Lung (tissue), 12 donors: ENCODE measurements around the gene TNFRSF8. TPM values are rescaled to one million over a fixed set of nuclear protein-coding genes. Genes with fewer than 3 reads are reported as not detected.

ENCODE experiments used
- ATAC-seq: fragments of 200-7000 bp; cut with Tn5 transposase; one replicate; pipeline ENCODE4 v1.9.1; 2020; ENCODE audit warnings: moderate number of reproducible peaks; ENCODE audit not compliant: insufficient read depth, low FRiP score
- DNase-seq, 3 donors: peaks; one replicate each; pipeline ENCODE4 v3.0.0-alpha.2; 2013 to 2017
- H3K27ac ChIP-seq, 2 donors: one replicate each; pipeline ENCODE4 v1.5.1; 2013; ENCODE audit warnings: mild to moderate bottlenecking in 2 of 2, moderate library complexity in 2 of 2, control low read depth in 1 of 2, inconsistent platforms in 1 of 2, low read depth in 1 of 2, low read length in 1 of 2
- H3K27me3 ChIP-seq, 3 donors: one replicate each; pipeline ENCODE4 v1.5.1; 2013; ENCODE audit warnings: low read length in 2 of 3; ENCODE audit not compliant: control insufficient read depth in 3 of 3, insufficient read depth in 3 of 3
- H3K36me3 ChIP-seq, 4 donors: one replicate each; pipeline ENCODE4 v1.5.1; 2013; ENCODE audit warnings: low read length in 4 of 4, mild to moderate bottlenecking in 1 of 4, moderate library complexity in 1 of 4; ENCODE audit not compliant: control insufficient read depth in 4 of 4, insufficient read depth in 4 of 4
- H3K4me1 ChIP-seq, 5 donors: one replicate each; pipeline ENCODE4 v1.5.1; 2013; ENCODE audit warnings: low read length in 5 of 5, mild to moderate bottlenecking in 2 of 5, moderate library complexity in 1 of 5; ENCODE audit not compliant: control insufficient read depth in 5 of 5, insufficient read depth in 5 of 5
- H3K4me3 ChIP-seq: one replicate; pipeline ENCODE4 v1.5.1; 2013; ENCODE audit warnings: mild to moderate bottlenecking, control low read depth, moderate library complexity
- H3K9ac ChIP-seq, 2 donors: one replicate each; pipeline ENCODE4 v1.5.1; 2013; ENCODE audit warnings: low read length in 2 of 2, control low read depth in 1 of 2; ENCODE audit not compliant: insufficient read depth in 1 of 2
- H3K9me3 ChIP-seq, 4 donors: one replicate each; pipeline ENCODE4 v1.5.1; 2013; ENCODE audit warnings: low read length in 3 of 4, mild to moderate bottlenecking in 1 of 4, moderate library complexity in 1 of 4; ENCODE audit not compliant: control insufficient read depth in 4 of 4, insufficient read depth in 3 of 4
- WGBS, 2 donors: extraction: QIAGEN DNeasy Blood & Tissue Kit; methylation state at CpG; one replicate each; pipeline ENCODE4 v1.1.7; 2013; 5-methylcytosine and 5-hydroxymethylcytosine counted together
- polyA plus RNA-seq, 2 donors: library from polyadenylated mRNA; stranded (reverse); fragments of 200-250 nt; gene quantifications; one replicate each; pipeline ENCODE4 v1.2.1, GENCODE V29; 2013
- total RNA-seq, 2 donors: library from RNA; depleted of rRNA in 1 of 2; stranded (reverse); fragments of >200 nt in 1 of 2; gene quantifications; one replicate each; pipeline ENCODE4 v1.2.1, GENCODE V29; 2014 to 2021
- TF ChIP-seq, protein P1 (sequence below): IDR thresholded peaks from 2 replicates; pipeline ENCODE4 v1.5.1; 2012; ENCODE audit warnings: mild to moderate bottlenecking; ENCODE audit errors: control extremely low read depth, extremely low read depth
- donor health status: control.
- donor health status: control.
- donor health status: Bipolar disorder and iron deficiency.
- donor health status: healthy.
- donor health status: DM: yes; HTN: yes; CAD: no.

The TNFRSF8 gene
- total and polyA plus RNA-seq, 4 donors: 1.6 to 5.3 (median 2.1) TPM

DNA sequence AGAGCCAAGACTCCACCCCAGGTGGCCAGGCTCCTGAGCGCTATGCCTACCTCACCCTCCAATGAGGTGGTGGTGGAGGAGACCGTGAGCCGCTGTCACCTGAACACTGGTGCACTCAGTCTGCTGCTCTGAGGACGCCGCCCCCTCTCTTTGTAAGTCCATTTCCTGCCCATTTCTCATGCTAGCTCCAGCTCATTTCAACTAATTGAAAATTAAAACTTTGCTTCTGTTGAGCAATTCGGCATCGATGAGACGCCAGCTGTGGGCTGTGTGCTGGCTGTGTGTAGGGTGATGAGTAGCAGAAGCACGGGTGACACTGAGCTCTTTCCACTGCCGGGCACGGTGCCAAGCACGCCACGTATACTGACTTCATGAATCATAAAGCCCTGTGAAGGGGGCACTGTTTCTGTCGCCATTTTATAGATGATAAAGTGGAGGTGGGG is 114.9 kb downstream of the TNFRSF8 start:
- no peaks in the 10 kb centered on the region for H3K27me3 ChIP-seq
- H3K4me1 ChIP-seq: peaks cover 4 to 59% (median 26%) of the 10 kb centered on the region in 5 donors
- H3K9ac ChIP-seq: no peak overlapping the region
- TF ChIP-seq, protein P1, sequence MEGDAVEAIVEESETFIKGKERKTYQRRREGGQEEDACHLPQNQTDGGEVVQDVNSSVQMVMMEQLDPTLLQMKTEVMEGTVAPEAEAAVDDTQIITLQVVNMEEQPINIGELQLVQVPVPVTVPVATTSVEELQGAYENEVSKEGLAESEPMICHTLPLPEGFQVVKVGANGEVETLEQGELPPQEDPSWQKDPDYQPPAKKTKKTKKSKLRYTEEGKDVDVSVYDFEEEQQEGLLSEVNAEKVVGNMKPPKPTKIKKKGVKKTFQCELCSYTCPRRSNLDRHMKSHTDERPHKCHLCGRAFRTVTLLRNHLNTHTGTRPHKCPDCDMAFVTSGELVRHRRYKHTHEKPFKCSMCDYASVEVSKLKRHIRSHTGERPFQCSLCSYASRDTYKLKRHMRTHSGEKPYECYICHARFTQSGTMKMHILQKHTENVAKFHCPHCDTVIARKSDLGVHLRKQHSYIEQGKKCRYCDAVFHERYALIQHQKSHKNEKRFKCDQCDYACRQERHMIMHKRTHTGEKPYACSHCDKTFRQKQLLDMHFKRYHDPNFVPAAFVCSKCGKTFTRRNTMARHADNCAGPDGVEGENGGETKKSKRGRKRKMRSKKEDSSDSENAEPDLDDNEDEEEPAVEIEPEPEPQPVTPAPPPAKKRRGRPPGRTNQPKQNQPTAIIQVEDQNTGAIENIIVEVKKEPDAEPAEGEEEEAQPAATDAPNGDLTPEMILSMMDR: no peak
- no peaks in the 10 kb centered on the region for H3K9me3 ChIP-seq
- ATAC-seq: no peak
- peak overlapping the region in 1 of 2 donors; percentile 89 for H3K27ac ChIP-seq
- H3K36me3 ChIP-seq: no peaks in the 10 kb centered on the region
- DNase-seq: peak; percentile 77 to 84 (median 80)
- no peak overlapping the region for H3K4me3 ChIP-seq
- WGBS, 2 donors: 30 to 31% methylated on average over 14 of the region's 14 CpGs

DNA sequence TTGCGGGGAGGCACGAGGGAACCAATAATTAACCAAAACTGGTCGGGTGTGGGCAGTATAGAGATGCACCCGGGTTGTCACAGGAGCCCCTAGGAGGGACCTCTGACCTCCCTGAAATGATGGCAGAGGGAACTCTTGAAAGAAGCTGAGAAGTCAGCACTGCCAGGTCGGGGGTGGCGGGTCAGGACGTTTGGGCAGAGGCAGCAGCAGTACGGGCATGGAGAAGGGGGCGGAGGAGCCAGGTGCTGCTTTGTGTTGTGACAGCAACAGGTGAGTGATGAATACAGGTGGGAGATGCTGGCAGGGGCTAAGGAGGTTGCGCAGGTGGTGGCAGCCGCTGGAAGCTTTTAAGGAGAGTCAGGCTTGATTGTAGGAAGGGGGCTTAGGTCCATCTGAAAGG is 115.4 kb downstream of the TNFRSF8 start:
- ATAC-seq (no peak), DNase-seq (no peak)
- TF ChIP-seq, protein P1: no peak
- H3K4me3 ChIP-seq: no peak overlapping the region
- no peaks in the 10 kb centered on the region for H3K27me3 ChIP-seq
- no peaks in the 10 kb centered on the region for H3K9me3 ChIP-seq
- H3K36me3 ChIP-seq: no peaks in the 10 kb centered on the region
- no peak overlapping the region for H3K9ac ChIP-seq
- peaks cover 4 to 56% (median 26%) of the 10 kb centered on the region in 5 donors for H3K4me1 ChIP-seq
- WGBS, 2 donors: 57 to 74% methylated on average over 11 of the region's 11 CpGs
- H3K27ac ChIP-seq: peak overlapping the region in 1 of 2 donors; percentile 89

DNA sequence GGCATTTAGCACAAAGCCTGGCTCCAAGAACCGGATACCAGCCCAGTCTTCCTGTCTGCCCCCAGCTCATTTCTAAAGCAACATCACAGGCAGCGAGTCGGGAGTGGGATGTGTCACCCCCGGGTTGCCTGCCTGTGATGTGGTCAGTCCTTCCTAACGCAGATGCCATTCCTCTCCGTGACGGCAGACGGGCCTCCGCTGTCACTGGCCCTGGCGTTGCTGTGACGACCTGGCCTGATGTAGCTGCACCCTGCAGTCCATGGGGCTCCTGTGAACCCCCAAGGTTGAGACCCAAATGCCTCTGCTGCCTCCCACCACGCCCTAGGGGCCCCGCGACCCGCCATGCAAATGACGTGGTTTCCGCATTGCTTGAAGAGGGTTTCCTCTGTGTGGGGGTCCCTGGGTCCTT is 116.0 kb downstream of the TNFRSF8 start:
- DNase-seq (peak; percentile 59 to 76 (median 74)), ATAC-seq (no peak)
- H3K9ac ChIP-seq: no peak overlapping the region
- no peaks in the 10 kb centered on the region for H3K27me3 ChIP-seq
- no peaks in the 10 kb centered on the region for H3K9me3 ChIP-seq
- H3K27ac ChIP-seq: peak overlapping the region in 1 of 2 donors; percentile 89
- no peaks in the 10 kb centered on the region for H3K36me3 ChIP-seq
- H3K4me3 ChIP-seq: no peak overlapping the region
- WGBS, 2 donors: 27 to 38% methylated on average over 13 to 17 of the region's 17 CpGs
- H3K4me1 ChIP-seq: peaks cover 4 to 57% (median 27%) of the 10 kb centered on the region in 5 donors
- TF ChIP-seq, protein P1: no peak

DNA sequence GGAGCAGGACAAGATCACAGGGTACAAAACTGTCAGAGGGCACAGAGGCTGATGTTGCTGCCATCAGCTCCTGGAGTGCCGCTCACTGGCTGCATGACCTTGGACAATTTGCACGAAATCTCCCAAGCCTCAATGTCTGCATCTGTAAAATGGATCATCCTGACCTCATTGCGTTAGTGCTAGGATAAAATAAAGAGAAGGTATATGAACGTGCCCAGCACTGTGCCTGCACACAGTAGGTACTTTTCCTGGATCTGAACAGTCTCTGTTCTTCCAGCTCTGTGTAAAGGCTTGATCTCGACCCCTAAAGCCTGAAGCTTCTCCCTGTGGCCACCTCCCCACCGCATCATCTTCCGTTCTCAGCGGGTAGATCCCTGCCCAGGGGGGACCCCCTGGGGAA is 116.6 kb downstream of the TNFRSF8 start:
- no peak overlapping the region for H3K9ac ChIP-seq

More for the DNA sequence above, 116.6 kb downstream of the TNFRSF8 start:
- peak overlapping the region in 1 of 2 donors; percentile 89 for H3K27ac ChIP-seq
- TF ChIP-seq, protein P1: no peak
- no peaks in the 10 kb centered on the region for H3K9me3 ChIP-seq
- DNase-seq: no peak
- no peak overlapping the region for H3K4me3 ChIP-seq
- H3K4me1 ChIP-seq: peaks cover 4 to 58% (median 29%) of the 10 kb centered on the region in 5 donors
- H3K27me3 ChIP-seq: no peaks in the 10 kb centered on the region
- ATAC-seq: no peak
- no peaks in the 10 kb centered on the region for H3K36me3 ChIP-seq
- WGBS, 2 donors: 92 to 93% methylated on average over 8 of the region's 8 CpGs
